IPS-18a (cell line): ENCODE results near the gene DROSHA.

ENCODE experiments used
- H3K27ac ChIP-seq: one replicate; pipeline ENCODE4 v1.5.1; 2013; ENCODE audit warnings: low read length
- H3K27me3 ChIP-seq: one replicate; pipeline ENCODE4 v1.6.1; 2013; ENCODE audit warnings: mild to moderate bottlenecking, low read length; ENCODE audit not compliant: control insufficient read depth, insufficient read depth
- H3K36me3 ChIP-seq: one replicate; pipeline ENCODE4 v1.6.1; 2013; ENCODE audit warnings: low read depth, low read length; ENCODE audit not compliant: control insufficient read depth
- H3K4me1 ChIP-seq: one replicate; pipeline ENCODE4 v1.6.1; 2013; ENCODE audit warnings: low read depth, low read length; ENCODE audit not compliant: control insufficient read depth
- H3K4me3 ChIP-seq: one replicate; pipeline ENCODE4 v1.5.1; 2013; ENCODE audit warnings: low read length
- H3K9ac ChIP-seq: one replicate; pipeline ENCODE4 v1.6.1; 2013; ENCODE audit warnings: mild to moderate bottlenecking, low read length, moderate library complexity
- H3K9me3 ChIP-seq: one replicate; pipeline ENCODE4 v1.6.1; 2013; ENCODE audit warnings: low read depth, low read length; ENCODE audit not compliant: control insufficient read depth

Gene DROSHA

GRCh38 chr5:31390256-31390655, 141.6 kb downstream of the DROSHA start:
- Histone ChIP-seq H3K27ac (no peak overlapping the region), H3K4me3 (no peak overlapping the region)

GRCh38 chr5:31385774-31386537, 145.9 kb downstream of the DROSHA start:
- Histone ChIP-seq H3K36me3 (no peaks in the 10 kb centered on the region), H3K27ac (no peak overlapping the region), H3K4me3 (no peak overlapping the region), H3K27me3 (no peaks in the 10 kb centered on the region), H3K4me1 (peaks cover 15% of the 10 kb centered on the region), H3K9me3 (no peaks in the 10 kb centered on the region), H3K9ac (no peak overlapping the region)

More at GRCh38 chr5:31390256-31390655, 141.6 kb downstream of the DROSHA start:
- no peaks in the 10 kb centered on the region for H3K36me3 ChIP-seq
- H3K9ac ChIP-seq: no peak overlapping the region
- H3K4me1 ChIP-seq: no peaks in the 10 kb centered on the region
- H3K27me3 ChIP-seq: no peaks in the 10 kb centered on the region
- no peaks in the 10 kb centered on the region for H3K9me3 ChIP-seq

GRCh38 chr5:31383734-31384133, 148.2 kb downstream of the DROSHA start:
- H3K9me3 ChIP-seq: no peaks in the 10 kb centered on the region
- peaks cover 15% of the 10 kb centered on the region for H3K4me1 ChIP-seq
- no peaks in the 10 kb centered on the region for H3K36me3 ChIP-seq
- no peak overlapping the region for H3K4me3 ChIP-seq
- H3K27me3 ChIP-seq: no peaks in the 10 kb centered on the region
- no peak overlapping the region for H3K27ac ChIP-seq
- H3K9ac ChIP-seq: no peak overlapping the region

- no peak overlapping the region for H3K27ac ChIP-seq
- no peak overlapping the region for H3K4me3 ChIP-seq
- no peaks in the 10 kb centered on the region for H3K27me3 ChIP-seq
- H3K9me3 ChIP-seq: no peaks in the 10 kb centered on the region
- peaks cover 15% of the 10 kb centered on the region for H3K4me1 ChIP-seq
- H3K9ac ChIP-seq: no peak overlapping the region
- no peaks in the 10 kb centered on the region for H3K36me3 ChIP-seq
Observed at GRCh38 chr5:31382051-31382878, 149.6 kb downstream of the DROSHA start.

GRCh38 chr5:31381299-31381698, 150.6 kb downstream of the DROSHA start:
- H3K27me3 ChIP-seq: no peaks in the 10 kb centered on the region
- H3K4me3 ChIP-seq: no peak overlapping the region
- no peaks in the 10 kb centered on the region for H3K36me3 ChIP-seq
- no peaks in the 10 kb centered on the region for H3K9me3 ChIP-seq
- no peak overlapping the region for H3K9ac ChIP-seq
- no peak overlapping the region for H3K27ac ChIP-seq
- peaks cover 15% of the 10 kb centered on the region for H3K4me1 ChIP-seq

- H3K9me3 ChIP-seq: no peaks in the 10 kb centered on the region
- no peak overlapping the region for H3K27ac ChIP-seq
- H3K36me3 ChIP-seq: no peaks in the 10 kb centered on the region
- H3K4me3 ChIP-seq: no peak overlapping the region
- no peaks in the 10 kb centered on the region for H3K27me3 ChIP-seq
- no peak overlapping the region for H3K9ac ChIP-seq
- peaks cover 15% of the 10 kb centered on the region for H3K4me1 ChIP-seq
Observed at GRCh38 chr5:31380049-31380448, 151.8 kb downstream of the DROSHA start.

- H3K9me3 ChIP-seq: no peaks in the 10 kb centered on the region
- no peaks in the 10 kb centered on the region for H3K36me3 ChIP-seq
- H3K4me1 ChIP-seq: peaks cover 15% of the 10 kb centered on the region
- no peak overlapping the region for H3K27ac ChIP-seq
- H3K9ac ChIP-seq: no peak overlapping the region
- no peaks in the 10 kb centered on the region for H3K27me3 ChIP-seq
- no peak overlapping the region for H3K4me3 ChIP-seq
Observed at GRCh38 chr5:31378838-31379237, 153.1 kb downstream of the DROSHA start.

- no peak overlapping the region for H3K4me3 ChIP-seq
- no peak overlapping the region for H3K27ac ChIP-seq
- peaks cover 15% of the 10 kb centered on the region for H3K4me1 ChIP-seq
- no peaks in the 10 kb centered on the region for H3K36me3 ChIP-seq
- H3K9me3 ChIP-seq: no peaks in the 10 kb centered on the region
- H3K9ac ChIP-seq: no peak overlapping the region
- H3K27me3 ChIP-seq: no peaks in the 10 kb centered on the region
Observed at GRCh38 chr5:31378136-31378535, 153.8 kb downstream of the DROSHA start.

GRCh38 chr5:31377274-31377946, 154.5 kb downstream of the DROSHA start:
- no peak overlapping the region for H3K4me3 ChIP-seq
- no peaks in the 10 kb centered on the region for H3K36me3 ChIP-seq
- H3K4me1 ChIP-seq: peaks cover 8% of the 10 kb centered on the region
- H3K27me3 ChIP-seq: no peaks in the 10 kb centered on the region
- no peak overlapping the region for H3K27ac ChIP-seq
- no peaks in the 10 kb centered on the region for H3K9me3 ChIP-seq
- H3K9ac ChIP-seq: no peak overlapping the region

GRCh38 chr5:31375999-31376720, 155.7 kb downstream of the DROSHA start:
- Histone ChIP-seq H3K9me3 (no peaks in the 10 kb centered on the region), H3K27me3 (no peaks in the 10 kb centered on the region), H3K9ac (no peak overlapping the region), H3K36me3 (no peaks in the 10 kb centered on the region), H3K4me1 (no peaks in the 10 kb centered on the region), H3K27ac (no peak overlapping the region), H3K4me3 (no peak overlapping the region)

GRCh38 chr5:31372124-31372523, 159.8 kb downstream of the DROSHA start:
- Histone ChIP-seq H3K9ac (no peak overlapping the region), H3K9me3 (no peaks in the 10 kb centered on the region), H3K4me3 (no peak overlapping the region), H3K4me1 (no peaks in the 10 kb centered on the region), H3K27ac (no peak overlapping the region), H3K27me3 (no peaks in the 10 kb centered on the region), H3K36me3 (no peaks in the 10 kb centered on the region)
